Activated naive CD4-positive, alpha-beta T cell treated with Interleukin-2 at 50 U/mL for 16 hours (primary cell): ENCODE results near the gene CCNY.
"Not testable (repeated sequence)": the region's sequence is repeated elsewhere in the genome, so short reads cannot be mapped to it uniquely, and the experiment has no call there.

Source experiments
- DNase-seq: peaks from one replicate; pipeline ENCODE4 v3.0.0-alpha.2; 2020

Gene CCNY

GRCh38 chr10:35493196-35494118 lies 157.1 kb downstream of the CCNY start:
- DNase-seq: no peak

GRCh38 chr10:35495521-35496119 lies 159.3 kb downstream of the CCNY start:
- no peak for DNase-seq

- no peak for DNase-seq
These were observed 161.6 kb downstream of the CCNY start for GRCh38 chr10:35497909-35498308.

GRCh38 chr10:35498693-35499092 lies 162.4 kb downstream of the CCNY start:
- no peak for DNase-seq

- DNase-seq: no peak
These were observed 165.6 kb downstream of the CCNY start for GRCh38 chr10:35501923-35502322.

- no peak for DNase-seq
These were observed 166.4 kb downstream of the CCNY start for GRCh38 chr10:35502692-35503091.

GRCh38 chr10:35503578-35503977 lies 167.3 kb downstream of the CCNY start:
- DNase-seq: no peak

- DNase-seq: no peak
These were observed 167.8 kb downstream of the CCNY start for GRCh38 chr10:35504132-35504531.

- no peak for DNase-seq
These were observed 169.0 kb downstream of the CCNY start for GRCh38 chr10:35505241-35505873.

- no peak for DNase-seq
These were observed 170.4 kb downstream of the CCNY start for GRCh38 chr10:35506741-35507140.

- no peak for DNase-seq
These were observed 171.3 kb downstream of the CCNY start for GRCh38 chr10:35507519-35508109.

GRCh38 chr10:35508647-35509046 lies 172.3 kb downstream of the CCNY start:
- DNase-seq: no peak

GRCh38 chr10:35510891-35511290 lies 174.6 kb downstream of the CCNY start:
- no peak for DNase-seq

GRCh38 chr10:35511647-35512046 lies 175.3 kb downstream of the CCNY start:
- no peak for DNase-seq

- DNase-seq: no peak
These were observed 179.9 kb downstream of the CCNY start for GRCh38 chr10:35516102-35516670.

- no peak for DNase-seq
These were observed 181.3 kb downstream of the CCNY start for GRCh38 chr10:35517431-35518181.

- not testable (repeated sequence) for DNase-seq
These were observed 181.9 kb downstream of the CCNY start for GRCh38 chr10:35518187-35518586.

GRCh38 chr10:35520996-35521395 lies 184.7 kb downstream of the CCNY start:
- no peak for DNase-seq

- no peak for DNase-seq
These were observed 187.4 kb downstream of the CCNY start for GRCh38 chr10:35523670-35524225.

- DNase-seq: no peak
These were observed 190.4 kb downstream of the CCNY start for GRCh38 chr10:35526746-35527145.

GRCh38 chr10:35532141-35532540 lies 195.8 kb downstream of the CCNY start:
- DNase-seq: no peak

GRCh38 chr10:35533565-35533964 lies 197.3 kb downstream of the CCNY start:
- DNase-seq: no peak
